Measurements from ENCODE around the gene DLX3. TPM values are rescaled to one million over a fixed set of nuclear protein-coding genes. Genes with fewer than 3 reads are reported as not detected.

Gene DLX3
- total RNA-seq, 2 donors from 2014 or later: 0.58 to 1.4 TPM

- Histone ChIP-seq H3K36me3 (ENCODE audit: control insufficient read depth, insufficient read depth, low read length) (no peaks in the 10 kb centered on the region), H3K9me3 (ENCODE audit: control insufficient read depth, low read length) (no peaks in the 10 kb centered on the region), H3K4me3 (ENCODE audit: low read length) (no peak overlapping the region), H3K4me1 (ENCODE audit: control insufficient read depth, insufficient read depth, low read length) (no peaks in the 10 kb centered on the region), H3K27ac (ENCODE audit: low read depth, low read length) (no peak overlapping the region), H3K9ac (ENCODE audit: extremely low read depth, low read length, poor library complexity, severe bottlenecking) (no peak overlapping the region), H3K27me3 (ENCODE audit: control insufficient read depth, insufficient read depth, low read length, poor library complexity, severe bottlenecking) (peaks cover 33% of the 10 kb centered on the region)
- peaks cover 85% of the 10 kb centered on the region for H3K27me3 Mint-ChIP-seq (ENCODE audit: insufficient read depth)
- no peak overlapping the region for H3K4me3 Mint-ChIP-seq
- peak; percentile 98 for DNase-seq
- no peaks in the 10 kb centered on the region for H3K36me3 Mint-ChIP-seq (ENCODE audit: low read depth)
- H3K9me3 Mint-ChIP-seq: no peaks in the 10 kb centered on the region
- no peak for TF ChIP-seq CTCF (conservative IDR thresholded peaks at IDR 0.05)
- WGBS, 2 experiments (ENCODE audit: insufficient coverage in 1 of 2, insufficient read length in 1 of 2): 6 to 17% methylated on average over 5 to 7 of the region's 7 CpGs
- H3K4me1 Mint-ChIP-seq: peaks cover 13% of the 10 kb centered on the region
- H3K27ac Mint-ChIP-seq: no peak overlapping the region
These were observed 14.3 kb downstream of the DLX3 start for GRCh38 chr17:49980703-49981197.

- no peak for DNase-seq
- Histone ChIP-seq H3K4me1 (ENCODE audit: control insufficient read depth, insufficient read depth, low read length) (no peaks in the 10 kb centered on the region), H3K27me3 (ENCODE audit: control insufficient read depth, insufficient read depth, low read length, poor library complexity, severe bottlenecking) (peaks cover 41% of the 10 kb centered on the region), H3K9me3 (ENCODE audit: control insufficient read depth, low read length) (no peaks in the 10 kb centered on the region), H3K27ac (ENCODE audit: low read depth, low read length) (no peak overlapping the region), H3K36me3 (ENCODE audit: control insufficient read depth, insufficient read depth, low read length) (no peaks in the 10 kb centered on the region), H3K9ac (ENCODE audit: extremely low read depth, low read length, poor library complexity, severe bottlenecking) (no peak overlapping the region), H3K4me3 (ENCODE audit: low read length) (no peak overlapping the region)
- no peak for TF ChIP-seq CTCF (conservative IDR thresholded peaks at IDR 0.05)
- Mint-ChIP-seq H3K4me3 (no peak overlapping the region), H3K4me1 (peaks cover 18% of the 10 kb centered on the region), H3K36me3 (ENCODE audit: low read depth) (no peaks in the 10 kb centered on the region), H3K9me3 (no peaks in the 10 kb centered on the region), H3K27ac (no peak overlapping the region), H3K27me3 (ENCODE audit: insufficient read depth) (peaks cover 88% of the 10 kb centered on the region)
- WGBS, 2 experiments (ENCODE audit: insufficient coverage in 1 of 2, insufficient read length in 1 of 2): 85 to 88% methylated on average over 3 to 4 of the region's 4 CpGs
These were observed 15.1 kb downstream of the DLX3 start for GRCh38 chr17:49979748-49980479.

GRCh38 chr17:49978501-49978900 is 16.5 kb downstream of the DLX3 start:
- Mint-ChIP-seq H3K4me3 (no peak overlapping the region), H3K36me3 (ENCODE audit: low read depth) (no peaks in the 10 kb centered on the region), H3K9me3 (no peaks in the 10 kb centered on the region), H3K27ac (no peak overlapping the region), H3K4me1 (peaks cover 18% of the 10 kb centered on the region), H3K27me3 (ENCODE audit: insufficient read depth) (peaks cover 91% of the 10 kb centered on the region)
- Histone ChIP-seq H3K9ac (ENCODE audit: extremely low read depth, low read length, poor library complexity, severe bottlenecking) (no peak overlapping the region), H3K4me3 (ENCODE audit: low read length) (no peak overlapping the region), H3K27ac (ENCODE audit: low read depth, low read length) (no peak overlapping the region), H3K9me3 (ENCODE audit: control insufficient read depth, low read length) (no peaks in the 10 kb centered on the region), H3K36me3 (ENCODE audit: control insufficient read depth, insufficient read depth, low read length) (no peaks in the 10 kb centered on the region), H3K4me1 (ENCODE audit: control insufficient read depth, insufficient read depth, low read length) (no peaks in the 10 kb centered on the region), H3K27me3 (ENCODE audit: control insufficient read depth, insufficient read depth, low read length, poor library complexity, severe bottlenecking) (peaks cover 55% of the 10 kb centered on the region)
- no peak for TF ChIP-seq CTCF (conservative IDR thresholded peaks at IDR 0.05)
- DNase-seq: no peak
- WGBS, 2 experiments (ENCODE audit: insufficient coverage in 1 of 2, insufficient read length in 1 of 2): 80 to 85% methylated on average over 8 to 12 of the region's 13 CpGs
